ENCODE data around the gene LFNG.

Gene LFNG, protein sequence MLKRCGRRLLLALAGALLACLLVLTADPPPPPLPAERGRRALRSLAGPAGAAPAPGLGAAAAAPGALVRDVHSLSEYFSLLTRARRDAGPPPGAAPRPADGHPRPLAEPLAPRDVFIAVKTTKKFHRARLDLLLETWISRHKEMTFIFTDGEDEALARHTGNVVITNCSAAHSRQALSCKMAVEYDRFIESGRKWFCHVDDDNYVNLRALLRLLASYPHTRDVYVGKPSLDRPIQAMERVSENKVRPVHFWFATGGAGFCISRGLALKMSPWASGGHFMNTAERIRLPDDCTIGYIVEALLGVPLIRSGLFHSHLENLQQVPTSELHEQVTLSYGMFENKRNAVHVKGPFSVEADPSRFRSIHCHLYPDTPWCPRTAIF

DNA sequence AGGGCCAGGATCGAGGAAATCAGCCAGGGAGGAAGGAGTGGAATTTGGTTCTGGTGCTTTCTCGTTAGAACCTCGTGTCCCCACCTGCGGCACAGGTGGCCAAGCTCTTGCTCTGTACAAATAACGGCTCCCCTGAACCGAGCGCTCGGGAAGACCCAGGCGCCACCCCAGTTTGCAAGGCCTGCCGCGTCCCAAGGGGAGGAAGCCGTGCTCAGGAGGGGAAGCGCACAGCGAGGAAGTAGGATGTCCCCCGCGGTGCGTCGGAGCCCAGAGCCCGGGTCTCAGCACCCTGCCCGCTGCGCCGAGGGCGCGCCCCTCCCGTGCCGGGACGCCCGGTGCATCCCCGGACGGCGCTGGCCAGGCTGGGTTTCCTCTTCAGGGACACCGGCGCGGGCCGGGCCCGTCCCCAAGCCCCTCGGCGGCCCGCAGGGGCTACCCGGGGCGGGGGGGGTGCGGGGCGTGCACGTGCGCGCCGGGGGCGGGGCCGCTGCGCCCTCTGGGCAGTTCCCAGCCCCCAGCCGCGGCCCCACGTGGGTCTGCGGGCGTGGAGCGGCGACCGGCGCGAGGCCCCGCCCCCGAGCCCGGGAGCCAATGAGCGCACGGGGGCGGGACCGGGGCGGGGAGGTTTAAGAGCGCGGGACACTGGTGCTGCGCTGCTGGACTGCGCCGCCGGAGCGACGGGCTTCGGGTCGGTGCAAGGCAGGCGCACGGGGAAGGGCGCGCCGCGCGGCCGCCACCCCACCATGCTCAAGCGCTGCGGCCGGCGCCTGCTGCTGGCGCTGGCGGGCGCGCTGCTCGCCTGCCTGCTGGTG is at the start of gene LFNG:
Gene LFNG, plus strand, starts transcription at position 656 of the 812 bp plus-strand sequence. Its CDS starts 88 bp downstream, at position 744.
- peak; percentile 94 for DNase-seq (ENCODE audit: low spot score)

GRCh38 chr7:2470204-2471021 is 49.2 kb upstream of the LFNG start:
- no peak for DNase-seq (ENCODE audit: low spot score)

- no peak for DNase-seq (ENCODE audit: low spot score)
These were observed 48.6 kb upstream of the LFNG start for GRCh38 chr7:2471022-2471329.

DNA sequence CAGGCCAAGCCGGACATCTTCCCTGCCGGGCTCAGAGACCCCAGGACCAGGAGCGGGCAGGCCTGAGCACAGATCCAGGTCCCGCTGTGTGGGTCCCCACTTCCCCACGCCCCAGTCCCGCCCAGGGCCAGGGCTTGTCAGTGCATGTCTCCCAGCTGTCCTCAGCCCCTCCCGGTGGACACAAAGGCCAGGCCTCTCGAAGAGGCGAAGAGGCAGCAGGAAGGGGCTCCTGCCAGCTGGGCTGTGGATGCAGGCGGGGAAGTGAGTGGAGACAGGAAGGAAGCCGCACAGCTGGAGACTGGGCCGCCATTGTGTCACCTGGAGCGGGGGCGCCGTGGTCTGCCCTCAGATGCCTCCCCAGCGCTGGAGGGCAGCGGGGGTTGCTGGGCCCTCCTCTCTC is 48.2 kb upstream of the LFNG start:
- DNase-seq (ENCODE audit: low spot score) = no peak

DNA sequence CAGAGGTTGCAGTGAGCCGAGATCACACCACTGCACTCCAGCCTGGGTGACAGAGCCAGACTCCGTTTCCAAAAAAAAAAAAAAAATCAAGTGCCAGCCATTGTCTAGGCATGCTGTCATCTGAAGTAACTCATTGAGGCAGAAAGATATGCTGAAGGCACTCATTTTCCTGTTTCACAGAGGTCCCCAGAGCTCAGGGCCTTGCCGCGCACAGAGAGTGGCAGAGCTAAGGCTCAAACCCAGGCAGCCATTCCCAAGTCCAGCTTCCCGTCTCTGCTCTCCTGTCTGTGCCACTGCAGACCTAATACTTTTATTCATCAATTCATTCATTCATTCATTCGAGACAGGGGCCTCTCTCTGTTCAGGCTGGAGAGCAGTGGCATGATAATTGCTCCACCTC is 46.8 kb upstream of the LFNG start:
- DNase-seq (ENCODE audit: low spot score) = no peak

DNA sequence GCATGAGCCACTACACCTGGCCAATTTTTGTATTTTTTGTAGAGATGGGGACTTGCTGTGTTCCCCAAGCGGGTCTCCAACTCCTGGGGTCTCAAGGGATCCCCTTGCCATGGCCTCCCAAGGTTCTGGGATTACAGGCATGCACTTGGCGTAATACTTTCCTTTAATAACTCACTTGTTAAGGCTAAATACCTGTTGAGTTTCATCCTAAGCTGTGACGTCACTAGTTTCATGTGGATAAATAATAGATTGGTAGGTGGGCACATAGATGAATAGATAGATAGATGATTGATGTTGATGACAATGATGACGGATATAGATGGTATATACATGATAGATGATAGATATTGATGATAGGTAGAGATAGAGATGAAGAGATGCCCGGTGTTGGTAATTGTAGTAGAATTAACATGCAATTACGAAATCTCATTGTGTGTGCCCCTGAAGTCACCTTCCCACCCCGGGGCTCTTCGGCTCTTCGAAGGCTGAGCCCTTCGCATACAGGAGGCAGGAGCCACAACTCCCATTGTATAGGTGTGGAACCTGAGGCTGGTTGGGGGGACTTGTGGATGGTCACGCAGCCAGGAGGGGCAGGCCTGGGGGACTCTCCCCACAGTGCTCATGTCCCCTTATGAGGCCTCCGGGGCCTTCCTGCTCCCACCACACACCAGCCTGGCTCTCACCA is 45.9 kb upstream of the LFNG start:
- DNase-seq (ENCODE audit: low spot score) = no peak

- DNase-seq (ENCODE audit: low spot score) = no peak
These were observed 45.4 kb upstream of the LFNG start for GRCh38 chr7:2474224-2474623.

GRCh38 chr7:2474813-2475677 is 44.5 kb upstream of the LFNG start:
- no peak for DNase-seq (ENCODE audit: low spot score)

DNA sequence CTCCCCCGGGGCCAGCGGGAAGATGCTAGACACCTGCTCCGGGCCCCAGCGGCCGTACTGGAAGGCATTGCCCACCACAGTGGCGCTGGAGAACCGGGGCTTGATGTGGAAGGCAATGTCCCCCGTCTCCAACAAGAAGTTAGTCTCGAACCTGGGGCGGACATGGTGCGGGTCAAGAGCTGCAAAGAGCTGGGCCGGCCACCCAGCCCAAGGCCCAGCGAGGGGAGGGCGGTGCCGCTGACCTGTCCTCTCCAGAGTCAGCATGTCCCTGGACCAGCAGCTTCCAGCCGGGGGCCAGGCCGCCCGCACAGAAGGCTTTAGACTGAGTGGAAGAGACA is 43.9 kb upstream of the LFNG start:
- no peak for DNase-seq (ENCODE audit: low spot score)

GRCh38 chr7:2476298-2476697 is 43.3 kb upstream of the LFNG start, which contains the start of gene GRIFIN:
Gene GRIFIN, minus strand, starts transcription at chr7:2476398. Its CDS starts 15 bp downstream, at chr7:2476383.
- DNase-seq (ENCODE audit: low spot score) = no peak

- no peak for DNase-seq (ENCODE audit: low spot score)
These were observed 42.7 kb upstream of the LFNG start for GRCh38 chr7:2476776-2477446.

DNA sequence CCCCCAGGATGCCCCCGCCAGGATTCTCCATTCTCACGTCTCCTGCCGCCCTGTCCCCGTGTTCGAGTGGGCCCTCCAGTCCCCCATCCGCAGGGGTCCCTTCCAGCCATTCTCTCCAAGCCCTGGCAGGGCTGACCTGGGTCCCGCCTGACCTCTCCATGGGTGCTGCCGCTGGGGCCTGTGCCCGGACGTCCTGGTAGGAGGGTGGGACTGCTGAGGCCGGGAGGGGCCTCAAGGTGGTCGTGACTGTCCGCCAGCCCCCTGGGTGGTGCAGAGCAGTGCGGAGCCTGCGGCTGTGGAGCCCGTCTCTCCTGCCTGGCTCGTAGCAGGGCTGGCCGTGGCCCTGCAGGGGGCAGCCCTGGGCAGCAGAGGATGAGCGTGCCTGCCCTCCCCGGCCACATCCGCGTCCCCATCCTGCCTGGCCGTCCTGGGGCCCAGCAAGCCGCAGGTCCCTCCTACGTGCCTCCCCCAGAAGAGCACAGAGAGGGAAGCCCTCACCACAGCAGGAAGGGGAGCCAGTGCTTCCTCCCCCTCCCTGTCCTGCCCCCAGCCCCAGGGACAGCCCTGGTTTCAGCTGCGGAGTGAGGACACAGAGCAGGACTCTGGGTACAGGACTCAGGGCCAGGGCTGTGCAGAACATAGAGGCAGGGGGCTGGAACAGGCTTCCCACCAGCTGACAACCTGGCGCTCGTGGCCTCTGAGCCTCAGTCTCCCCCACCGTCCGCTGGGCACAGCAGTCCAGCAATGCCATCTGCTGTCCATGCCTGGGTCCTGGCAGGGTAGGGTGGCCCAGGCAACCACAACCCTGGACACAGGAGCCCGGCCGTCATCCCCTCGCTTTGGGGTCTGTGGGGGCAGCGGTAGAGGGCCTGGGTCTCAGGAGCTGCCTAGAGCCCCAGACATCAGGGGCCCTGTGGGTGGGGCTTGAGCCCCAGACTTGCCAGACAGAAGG is 41.9 kb upstream of the LFNG start:
- DNase-seq (ENCODE audit: low spot score) = peak; percentile 77

DNA sequence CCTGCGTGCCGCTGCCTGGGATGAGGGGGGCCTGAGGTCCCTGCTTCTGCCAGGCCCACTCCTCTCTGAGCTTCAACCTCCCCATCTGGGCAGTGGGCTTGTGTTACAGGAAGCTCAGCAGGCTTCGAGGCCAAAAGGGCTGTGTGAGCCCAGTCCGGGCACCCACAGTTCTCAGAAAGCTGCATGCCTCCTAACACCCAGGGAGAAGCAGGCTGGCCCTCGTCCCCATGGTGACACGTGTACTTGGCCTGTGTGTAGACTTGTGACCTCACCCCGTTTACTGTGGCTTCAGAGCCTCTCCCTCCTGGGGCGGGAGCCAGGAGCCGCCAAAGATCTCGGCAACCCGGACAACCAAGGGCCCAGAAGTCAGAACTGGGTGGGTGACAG is 41.2 kb upstream of the LFNG start:
- DNase-seq (ENCODE audit: low spot score) = peak; percentile 32

DNA sequence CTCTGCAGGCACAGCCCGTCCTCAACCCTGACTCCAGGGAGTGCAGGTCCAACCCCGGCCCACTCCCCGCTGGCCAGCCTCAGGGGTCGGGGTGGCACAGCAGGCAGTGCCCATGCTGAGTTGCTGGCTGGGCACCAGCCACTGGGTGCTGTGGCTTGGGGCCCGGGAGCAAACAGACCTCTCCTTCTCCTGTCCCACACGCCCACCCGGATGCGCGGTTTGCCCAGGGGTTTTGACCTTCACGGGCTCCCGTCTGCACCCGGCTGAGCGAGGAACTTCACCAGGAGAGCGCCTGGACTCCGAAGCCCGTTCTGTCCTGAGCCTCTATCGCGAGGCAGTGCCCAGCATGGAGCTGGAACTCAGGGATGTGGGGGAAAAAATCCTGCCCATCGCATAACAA is 40.8 kb upstream of the LFNG start:
- no peak for DNase-seq (ENCODE audit: low spot score)

GRCh38 chr7:2479276-2480069 is 40.1 kb upstream of the LFNG start:
- DNase-seq (ENCODE audit: low spot score) = no peak

- DNase-seq (ENCODE audit: low spot score) = no peak
These were observed 39.5 kb upstream of the LFNG start for GRCh38 chr7:2480070-2480408.

GRCh38 chr7:2481195-2481594 is 38.4 kb upstream of the LFNG start:
- no peak for DNase-seq (ENCODE audit: low spot score)

DNA sequence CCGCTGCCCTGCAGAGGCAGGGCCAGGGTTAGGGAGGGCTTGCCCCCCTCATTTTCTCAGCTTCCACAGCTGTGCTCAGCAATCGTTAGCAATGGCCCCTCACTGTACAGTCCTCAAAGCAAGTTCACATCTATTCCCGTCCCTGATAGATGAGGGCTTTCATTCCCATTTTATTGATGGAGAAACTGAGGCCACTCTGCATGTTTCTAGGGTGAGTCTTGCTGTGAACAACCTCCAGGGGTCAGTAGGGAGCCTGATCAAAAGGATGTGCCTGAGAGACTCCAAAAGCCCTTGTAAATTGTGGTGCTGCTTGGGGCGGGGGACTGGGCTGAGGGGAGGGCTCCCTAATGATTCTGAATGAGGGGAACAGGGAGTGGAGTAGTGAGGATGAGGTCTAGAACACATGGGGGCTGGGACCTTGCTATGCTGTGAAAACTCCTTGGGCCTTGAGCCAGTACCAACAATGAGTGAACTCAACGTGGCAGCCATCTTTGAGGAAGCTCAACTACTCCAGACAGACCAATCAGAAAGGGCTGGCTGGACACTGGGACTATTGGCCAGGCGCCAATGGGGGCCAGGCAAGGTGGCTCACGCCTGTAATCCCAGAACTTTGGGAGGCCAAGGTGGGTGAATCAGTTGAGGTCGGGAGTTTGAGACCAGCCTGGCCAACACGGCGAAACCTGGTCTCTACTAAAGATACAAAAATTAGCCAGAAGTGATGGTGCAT is 36.7 kb upstream of the LFNG start:
- no peak for DNase-seq (ENCODE audit: low spot score)
